Thoracic aorta endothelial cell (primary cell): Measurements from ENCODE around the gene ZMYM3. TPM values are rescaled to one million over a fixed set of nuclear protein-coding genes. Genes with fewer than 3 reads are reported as not detected.

Source experiments
- total RNA-seq: library from RNA; depleted of rRNA; stranded (reverse); fragments of >200 nt; gene quantifications from 2 replicates; pipeline ENCODE4 v1.2.3, GENCODE V29; 2012

ZMYM3 gene
- 17.6 and 24.1 TPM in 2 replicates for total RNA-seq

DNA sequence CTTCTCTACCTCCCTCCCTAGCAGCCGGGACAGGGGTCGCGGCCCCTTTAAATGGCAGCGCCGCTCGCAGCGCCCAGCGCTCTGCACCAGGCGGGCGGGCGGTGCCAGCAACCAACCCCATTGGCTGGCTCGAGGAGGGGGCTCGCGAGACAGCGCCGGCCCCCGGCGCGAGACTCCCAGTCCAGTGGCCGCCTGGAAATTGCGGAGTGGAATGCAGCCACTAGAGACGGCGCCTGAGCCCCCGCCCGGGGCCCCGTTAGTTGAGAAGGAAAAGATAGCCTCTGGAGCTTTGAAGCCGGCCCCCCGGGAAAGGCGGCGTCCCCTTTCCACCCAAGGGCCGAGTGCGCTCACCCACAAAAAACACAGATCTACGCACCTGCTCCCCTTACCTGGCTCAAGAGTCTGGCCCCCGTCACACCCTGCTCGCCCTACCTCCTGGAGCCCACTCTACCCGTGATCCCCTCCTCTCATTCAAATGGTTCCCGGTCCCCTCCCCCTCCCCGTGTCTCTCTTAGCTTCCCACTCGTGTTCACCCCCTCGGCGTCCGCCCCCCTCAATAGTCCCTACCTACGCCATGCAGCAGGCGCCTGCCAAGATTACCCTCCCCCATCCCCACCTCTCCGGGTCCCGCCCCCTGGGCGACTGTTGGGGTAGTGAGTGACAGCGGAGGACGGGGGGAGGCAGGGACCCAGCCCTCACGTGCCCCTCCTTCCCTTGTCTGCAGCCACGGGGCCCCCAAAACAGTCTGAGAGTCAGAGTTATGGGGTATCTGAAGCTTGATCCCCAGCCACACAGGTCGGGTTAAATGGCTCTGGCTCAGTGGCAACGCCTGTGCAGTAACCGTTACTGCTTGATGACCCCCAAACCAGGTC, at the start of gene ZMYM3:
Gene ZMYM3 (minus strand): TSS at position 49 of the 872 bp plus-strand sequence. CDS start 885 bp downstream, outside the sequence.

GRCh38 chrX:71301195-71301924, 47.4 kb upstream of the ZMYM3 start, which contains the start of gene ITGB1BP2:
TSS of gene ITGB1BP2 (plus strand) at chrX:71301750. CDS start at chrX:71301807, 57 bp downstream.

GRCh38 chrX:71283403-71284143, 29.6 kb upstream of the ZMYM3 start, which contains the start of gene NONO:
TSS of gene NONO (plus strand) at chrX:71283635. CDS start at chrX:71290638, 7,003 bp downstream.

DNA sequence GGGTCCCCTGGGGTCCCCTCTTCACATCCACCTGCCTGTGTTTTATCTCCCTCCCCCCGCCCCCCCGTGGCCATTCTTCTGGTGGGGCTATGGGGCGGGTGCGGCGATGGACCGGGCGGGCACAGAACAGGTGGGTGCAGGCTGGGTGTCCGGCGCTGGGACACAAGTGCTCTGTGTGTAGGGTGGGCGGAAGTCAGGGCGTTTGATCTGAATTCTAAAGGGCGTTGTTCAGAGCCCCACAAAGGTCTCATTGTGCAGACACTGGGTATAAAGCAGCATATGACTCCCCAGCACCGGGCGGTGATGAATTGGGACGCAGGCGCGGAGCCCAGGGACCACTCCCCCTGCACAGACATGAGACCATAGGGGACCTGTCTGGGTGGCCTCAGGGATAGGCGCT, 31.0 kb downstream of the ZMYM3 start, which contains the start of gene GJB1:
Gene GJB1 (plus strand): TSS at position 296 of the 400 bp plus-strand sequence. CDS start 484 bp downstream, outside the sequence.

Other genes with a start within 250 kb of the ZMYM3 start
- gene SNX12, start 185.8 kb downstream of the ZMYM3 start, total RNA-seq = 69.7 and 73.2 TPM in 2 replicates
- gene FOXO4, start 158.3 kb downstream of the ZMYM3 start, total RNA-seq = 2.9 and 3.8 TPM in 2 replicates
- not detected in 2 replicates for gene CXorf65, start 147.4 kb downstream of the ZMYM3 start, total RNA-seq
- not detected in 2 replicates for gene IL2RG, start 142.6 kb downstream of the ZMYM3 start, total RNA-seq
- gene MED12, start 135.5 kb downstream of the ZMYM3 start, total RNA-seq = 32.0 and 33.2 TPM in 2 replicates
- gene NLGN3, start 109.3 kb downstream of the ZMYM3 start, total RNA-seq = 0.07 and 0.13 TPM in 2 replicates
- gene GJB1, start 30.9 kb downstream of the ZMYM3 start, total RNA-seq = not detected in 2 replicates
- 437 and 475 TPM in 2 replicates for gene NONO, start 29.5 kb upstream of the ZMYM3 start, total RNA-seq
- gene ITGB1BP2, start 47.6 kb upstream of the ZMYM3 start, total RNA-seq = 3.5 and 4.9 TPM in 2 replicates
- 38.2 and 51.9 TPM in 2 replicates for gene TAF1, start 112.2 kb upstream of the ZMYM3 start, total RNA-seq